Activated CD8-positive, alpha-beta memory T cell treated with anti-CD3 and anti-CD28 coated beads, Interleukin-2, amount 50 U/mL, for 24 hours (primary cell): ENCODE measurements around the gene TTLL10.
"Not testable (repeated sequence)": the region's sequence is repeated elsewhere in the genome, so short reads cannot be mapped to it uniquely, and the experiment has no call there.

Experiments used
- DNase-seq: peaks from one replicate; pipeline ENCODE4 v3.0.0-alpha.2; 2020; ENCODE audit errors: extremely low read depth

The TTLL10 gene

DNA sequence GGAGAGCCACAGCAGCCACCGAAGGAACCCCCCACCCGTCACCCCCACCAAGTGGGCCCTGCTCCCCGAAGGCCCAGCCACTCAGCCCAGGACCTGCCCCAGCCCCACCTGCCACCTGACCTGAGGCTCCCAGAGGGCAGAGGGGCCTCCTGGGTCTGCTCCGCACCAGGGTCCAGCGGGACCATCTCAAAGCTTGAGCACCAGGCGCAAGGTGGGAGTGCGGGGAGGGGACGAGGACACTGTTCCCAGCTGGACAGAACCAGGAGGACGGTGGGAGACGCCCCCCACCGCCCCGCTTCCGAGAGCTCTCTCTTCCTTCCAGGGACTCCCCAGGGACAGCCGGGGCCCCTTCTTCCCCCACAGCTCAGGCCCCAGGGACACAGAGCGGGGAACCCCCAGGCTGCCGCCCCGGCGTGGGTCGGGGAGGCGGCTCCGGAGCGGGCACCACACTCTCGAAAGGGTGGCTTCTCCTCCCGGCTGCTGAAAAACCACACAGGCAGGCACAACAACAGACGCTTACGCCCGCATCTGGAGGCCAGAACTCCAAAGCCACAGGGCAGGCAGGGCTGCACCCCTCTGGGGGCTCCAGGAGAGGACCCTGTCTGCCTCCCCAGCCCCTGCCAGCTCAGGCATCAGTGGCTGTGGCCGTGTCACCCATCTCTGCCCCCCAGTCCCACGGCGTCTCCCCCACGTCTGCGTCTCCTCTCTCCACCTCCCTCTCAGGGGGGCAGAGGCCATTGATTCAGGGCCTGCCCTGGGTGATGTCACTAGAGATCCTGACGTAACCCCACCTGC, 1.9 kb upstream of the TTLL10 start:
- no peak for DNase-seq

DNA sequence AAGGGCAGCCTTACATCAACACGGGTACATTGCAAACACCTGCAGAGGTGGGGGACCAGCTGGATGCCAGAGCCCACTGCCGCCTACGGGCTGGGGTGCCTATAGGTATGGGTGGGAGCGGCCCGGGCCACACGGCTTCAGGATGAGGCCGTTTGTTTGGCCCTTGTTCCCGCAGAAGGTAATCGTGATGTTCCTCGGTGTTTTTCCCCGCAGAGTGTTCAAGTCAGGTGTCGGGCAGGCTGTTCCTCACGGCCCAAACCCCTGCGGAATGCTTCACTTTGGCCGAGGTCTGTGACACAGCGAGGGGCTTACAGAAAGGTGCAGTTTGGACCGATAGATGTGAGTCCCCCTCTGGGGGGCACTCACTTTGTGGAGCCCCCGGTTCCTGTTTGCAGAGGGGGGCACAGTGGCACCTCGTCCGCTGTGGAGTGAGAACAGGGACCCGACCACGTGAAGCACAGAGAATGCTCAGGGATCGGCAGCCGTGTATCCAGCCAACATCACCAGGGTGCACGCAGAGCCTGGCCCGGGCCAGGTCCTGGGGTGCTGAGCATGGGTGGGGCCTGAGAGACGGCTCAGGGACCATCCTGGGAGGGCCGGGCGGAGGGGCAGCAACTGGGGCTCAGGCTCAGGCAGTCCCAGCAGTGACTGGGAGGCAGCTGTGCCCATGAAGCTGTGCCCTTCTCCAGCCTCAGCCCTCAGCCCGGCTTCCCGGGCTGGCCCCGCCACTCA, 453 bp upstream of the TTLL10 start:
- DNase-seq = no peak

DNA sequence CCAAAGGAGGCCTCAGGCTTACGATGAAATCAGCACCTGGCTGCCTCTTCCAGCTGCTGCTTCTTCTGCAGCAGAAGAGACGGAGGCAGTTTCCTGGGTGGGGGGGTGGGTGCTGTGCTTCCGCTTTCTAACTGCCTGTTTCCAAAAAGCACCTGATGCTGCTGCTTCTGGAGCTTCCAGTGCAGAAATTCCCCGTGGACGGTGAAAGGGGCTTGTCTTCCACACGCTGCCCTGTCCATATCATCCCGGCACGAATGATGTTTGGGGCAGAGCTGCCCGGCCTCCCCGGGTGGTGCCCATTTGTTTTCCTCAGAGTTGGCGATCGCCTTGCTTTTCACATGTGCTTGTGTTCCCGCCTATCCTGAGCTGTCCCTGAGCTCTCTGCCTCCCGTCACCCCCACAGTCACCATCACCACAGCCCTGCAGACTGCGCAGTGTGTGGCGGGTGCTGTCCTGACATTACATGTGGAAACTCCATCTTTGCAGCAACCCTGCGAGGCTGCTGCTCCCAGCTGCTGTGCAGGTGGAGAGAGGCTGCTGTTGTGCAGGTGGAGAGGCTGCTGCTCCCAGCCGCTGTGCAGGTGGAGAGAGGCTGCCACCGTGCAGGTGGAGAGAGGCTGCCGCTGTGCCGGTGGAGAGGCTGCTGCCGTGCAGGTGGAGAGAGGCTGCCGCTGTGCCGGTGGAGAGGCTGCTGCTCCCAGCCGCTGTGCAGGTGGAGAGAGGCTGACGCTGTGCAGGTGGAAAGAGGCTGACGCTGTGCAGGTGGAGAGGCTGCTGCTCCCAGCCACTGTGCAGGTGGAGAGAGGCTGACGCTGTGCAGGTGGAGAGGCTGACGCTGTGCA, 1.8 kb downstream of the TTLL10 start:
- no peak for DNase-seq

DNA sequence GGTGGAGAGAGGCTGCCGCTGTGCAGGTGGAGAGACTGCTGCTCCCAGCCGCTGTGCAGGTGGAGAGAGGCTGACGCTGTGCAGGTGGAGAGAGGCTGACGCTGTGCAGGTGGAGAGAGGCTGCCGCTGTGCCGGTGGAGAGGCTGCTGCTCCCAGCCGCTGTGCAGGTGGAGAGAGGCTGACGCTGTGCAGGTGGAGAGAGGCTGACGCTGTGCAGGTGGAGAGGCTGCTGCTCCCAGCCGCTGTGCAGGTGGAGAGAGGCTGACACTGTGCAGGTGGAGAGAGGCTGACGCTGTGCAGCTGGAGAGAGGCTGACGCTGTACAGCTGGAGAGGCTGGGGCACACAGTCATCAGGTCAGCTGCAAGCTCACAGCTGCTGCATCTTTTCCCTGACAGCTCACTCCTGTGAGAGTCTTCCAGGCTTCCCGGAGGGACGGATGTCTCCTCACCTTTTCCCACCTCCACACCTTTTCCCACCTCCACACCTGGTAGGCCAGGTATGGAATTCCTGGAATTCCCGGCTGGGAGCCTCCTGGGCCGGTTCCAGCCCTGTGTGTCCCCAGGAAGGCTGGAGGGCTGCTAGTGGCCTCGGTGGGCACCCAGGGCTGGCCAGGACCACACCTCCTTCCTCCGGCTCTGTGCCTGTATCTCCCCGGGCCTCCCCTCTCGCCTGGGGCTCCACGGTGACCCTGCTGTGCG, 2.5 kb downstream of the TTLL10 start:
- not testable (repeated sequence) for DNase-seq

DNA sequence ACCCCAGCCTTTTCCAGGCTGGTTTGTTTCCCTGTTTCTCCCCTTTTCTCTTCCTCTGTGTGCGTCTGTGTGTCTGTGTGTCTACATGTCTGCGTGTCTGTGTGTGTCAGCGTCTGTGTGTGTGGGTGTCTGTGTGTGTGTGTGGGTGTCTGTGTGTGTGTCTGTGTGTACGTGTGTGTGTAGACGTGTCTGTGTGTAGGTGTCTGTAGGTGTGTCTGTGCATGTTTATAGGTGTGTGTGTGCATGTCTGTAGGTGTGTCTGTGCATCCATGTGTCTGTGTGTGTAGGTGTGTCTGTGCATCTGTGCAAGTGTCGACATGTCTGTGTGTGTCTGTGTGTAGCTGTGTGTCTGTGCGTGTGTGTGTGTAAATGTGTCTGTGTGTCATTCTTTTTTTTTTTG, 3.3 kb downstream of the TTLL10 start:
- no peak for DNase-seq

DNA sequence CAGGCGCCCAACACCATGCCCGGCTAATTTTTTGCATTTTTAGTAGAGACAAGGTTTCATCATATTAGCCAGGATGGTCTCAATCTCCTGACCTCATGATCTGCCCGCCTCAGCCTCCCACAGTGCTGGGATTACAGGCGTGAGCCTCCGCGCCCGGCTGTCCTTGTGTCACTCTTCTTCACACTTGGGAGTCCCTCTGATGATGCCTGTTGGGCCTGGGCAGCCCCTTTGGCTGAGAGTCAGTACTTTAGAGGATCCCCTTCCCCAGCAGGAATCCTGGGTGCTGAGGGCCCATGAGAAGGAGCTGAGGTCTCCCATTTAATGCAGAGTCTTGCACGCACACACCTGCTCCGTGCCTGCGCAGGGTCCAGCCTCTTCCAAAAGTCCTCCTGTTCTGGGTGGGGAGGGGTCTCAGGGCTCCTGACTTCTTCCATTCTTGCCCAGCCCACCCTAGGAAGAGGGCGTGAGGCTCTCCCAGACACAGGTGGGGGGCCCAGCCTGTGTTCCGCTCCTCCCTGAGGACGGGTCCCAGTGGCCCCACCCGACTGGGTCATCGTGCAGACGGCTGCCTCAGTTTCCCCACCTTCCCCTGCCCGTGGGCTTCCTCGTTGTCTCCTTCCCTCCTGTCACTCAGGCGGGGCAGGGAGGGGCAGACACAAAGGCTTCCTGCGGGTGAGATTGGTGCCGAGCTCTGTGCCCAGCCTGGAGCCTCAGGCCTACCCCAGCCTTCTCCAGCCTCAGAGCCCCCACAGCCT, 3.9 kb downstream of the TTLL10 start:
- DNase-seq = no peak

DNA sequence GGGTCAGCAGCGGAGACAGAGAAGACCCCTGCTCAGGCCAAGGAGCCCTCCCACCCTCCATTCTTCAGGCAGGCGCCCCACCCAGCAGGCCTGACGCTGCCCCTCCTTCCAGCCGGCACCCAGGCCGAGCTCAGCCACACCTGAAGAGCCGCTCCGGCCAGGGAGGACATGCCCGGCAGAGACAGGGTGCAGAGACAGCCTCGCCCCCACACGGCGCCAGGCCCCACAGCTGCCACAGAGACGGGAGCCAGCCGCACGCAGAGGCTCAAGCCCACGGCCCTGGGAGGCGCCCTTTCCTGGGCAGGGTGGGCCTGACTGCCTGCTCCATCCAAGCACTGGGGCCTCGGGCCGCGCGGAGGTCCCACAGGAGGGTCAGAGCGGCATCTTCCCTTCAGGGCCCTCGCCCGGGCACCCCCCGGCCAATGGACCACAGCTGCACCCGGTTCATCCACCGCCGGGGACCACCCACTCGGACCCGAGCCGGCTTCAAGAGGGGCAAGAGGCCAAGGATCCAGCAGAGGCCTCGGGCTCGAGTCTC, 5.2 kb downstream of the TTLL10 start:
- no peak for DNase-seq

DNA sequence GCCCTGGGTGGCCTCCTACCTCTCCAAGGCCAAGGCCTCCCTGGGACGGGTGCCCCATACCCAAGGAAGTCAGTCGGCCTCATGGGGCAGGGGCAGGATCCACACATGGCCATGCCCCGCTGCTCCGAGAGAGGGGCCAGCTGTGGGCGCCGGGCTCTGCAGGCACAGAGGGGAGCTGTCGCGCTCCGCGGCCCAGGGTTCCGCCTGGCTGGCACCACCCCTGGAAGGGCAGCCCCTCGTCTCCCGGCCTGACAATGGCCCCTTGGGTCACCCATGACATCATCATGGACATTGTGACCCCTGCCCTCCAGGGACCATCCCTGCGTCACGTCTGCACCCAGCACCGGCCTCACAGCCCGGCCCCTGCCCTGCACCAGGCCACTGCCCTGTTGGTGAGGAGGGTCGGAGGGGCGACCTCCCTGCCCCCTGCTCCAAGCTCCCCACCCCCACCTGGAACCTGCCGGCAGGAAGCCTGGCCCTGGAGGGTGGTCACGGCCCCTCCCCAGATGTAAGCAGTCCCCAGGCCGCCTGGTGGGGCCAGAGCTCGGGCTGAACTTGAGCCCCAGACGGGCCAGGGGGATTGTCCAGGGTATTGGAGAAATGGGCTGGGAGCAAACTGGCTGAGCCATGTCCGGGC, 5.8 kb downstream of the TTLL10 start:
- DNase-seq = no peak

DNA sequence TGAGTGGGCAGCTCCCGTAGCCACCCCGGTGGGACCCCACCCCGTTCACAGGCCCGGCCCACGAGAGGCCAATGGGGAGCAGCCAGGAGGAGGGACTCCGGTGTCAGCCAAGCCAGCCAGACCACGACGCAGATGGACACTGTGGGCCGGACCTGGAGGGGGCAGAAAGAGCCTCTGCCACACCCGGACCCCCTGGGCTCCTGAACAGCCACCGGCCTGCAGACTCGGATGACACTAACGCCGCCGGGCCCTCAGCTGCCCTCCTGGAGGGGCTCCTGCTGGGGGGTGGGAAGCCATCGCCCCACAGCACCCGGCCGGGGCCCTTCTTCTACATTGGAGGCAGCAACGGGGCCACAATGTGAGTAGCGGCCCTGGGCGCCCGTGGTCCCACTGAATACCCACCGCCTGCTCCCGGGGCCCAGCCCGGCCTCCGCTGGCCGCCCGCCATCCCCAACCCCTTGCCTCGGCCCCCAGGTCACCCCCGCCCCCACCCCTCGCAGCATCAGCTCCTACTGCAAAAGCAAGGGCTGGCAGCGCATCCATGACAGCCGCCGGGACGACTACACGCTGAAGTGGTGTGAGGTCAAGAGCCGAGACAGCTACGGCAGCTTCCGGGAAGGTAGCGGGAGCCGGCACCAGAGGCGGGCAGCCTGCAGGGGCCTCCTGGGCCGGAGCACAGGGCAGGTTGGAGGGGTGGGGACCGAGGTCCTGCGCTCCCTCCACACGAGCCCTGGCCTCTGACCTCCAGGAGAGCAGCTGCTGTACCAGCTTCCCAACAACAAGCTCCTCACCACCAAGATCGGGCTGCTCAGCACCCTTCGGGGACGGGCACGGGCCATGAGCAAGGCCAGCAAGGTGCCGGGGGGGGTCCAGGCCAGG, 6.5 kb downstream of the TTLL10 start:
- DNase-seq = no peak

DNA sequence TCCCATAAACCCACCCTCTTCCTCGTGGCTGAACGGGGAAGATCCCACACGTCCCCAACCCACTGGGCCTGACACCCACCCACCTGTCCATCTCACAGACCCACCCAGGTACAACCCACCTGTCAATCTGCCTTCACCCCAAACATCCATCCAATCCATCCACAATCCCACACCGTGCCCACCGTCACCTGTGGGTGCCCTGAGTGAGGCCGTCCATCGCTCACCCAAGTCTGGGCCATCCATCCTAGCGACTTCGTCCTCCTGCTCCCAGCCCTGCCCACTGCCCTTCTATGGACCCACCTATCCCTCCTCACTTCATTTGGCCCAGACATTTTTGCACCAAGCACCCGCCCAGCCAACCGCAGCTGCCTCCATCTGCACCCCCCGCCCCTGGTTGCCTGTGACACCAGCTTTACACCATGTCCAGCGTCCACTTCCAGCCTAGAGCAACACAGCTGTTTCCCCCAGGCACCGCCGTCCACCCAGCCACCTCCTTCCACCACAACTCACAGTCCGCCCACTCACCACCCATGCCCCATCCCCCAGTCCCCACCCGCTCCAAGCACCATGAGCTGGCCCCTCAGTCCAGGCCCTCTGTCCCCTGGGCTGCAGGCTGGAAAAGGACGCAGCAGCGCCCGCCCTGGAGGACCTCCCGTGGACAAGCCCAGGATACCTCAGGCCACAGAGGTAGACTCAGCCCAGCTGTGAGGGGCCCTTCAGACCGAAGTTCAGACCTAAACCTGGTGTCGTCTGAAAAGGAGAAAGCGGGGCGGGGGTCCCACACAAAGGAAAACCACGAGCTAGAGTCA, 7.7 kb downstream of the TTLL10 start:
- no peak for DNase-seq

DNA sequence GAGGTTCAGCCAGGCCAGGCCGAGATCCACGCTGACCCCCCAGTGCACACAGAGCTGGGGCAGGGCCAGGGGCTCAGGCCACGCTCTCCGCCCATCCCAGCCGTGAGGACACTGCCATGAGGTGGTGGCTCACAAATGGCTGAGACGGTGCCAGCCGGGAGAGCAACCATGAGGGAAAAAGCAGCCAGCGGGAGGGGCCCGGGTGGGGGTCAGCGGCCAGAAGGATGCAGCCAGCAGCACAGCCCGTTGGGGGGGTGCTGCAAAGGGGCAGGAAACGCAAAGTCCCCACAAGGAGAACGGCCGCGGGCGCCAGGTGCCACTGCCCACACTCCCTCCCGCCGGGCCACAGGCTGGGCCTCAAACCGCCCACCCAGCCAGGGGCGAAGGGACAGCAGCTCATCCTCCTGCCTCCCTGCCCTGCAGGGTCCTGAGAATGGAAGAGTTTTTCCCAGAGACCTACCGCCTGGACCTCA, 8.3 kb downstream of the TTLL10 start:
- DNase-seq = no peak

DNA sequence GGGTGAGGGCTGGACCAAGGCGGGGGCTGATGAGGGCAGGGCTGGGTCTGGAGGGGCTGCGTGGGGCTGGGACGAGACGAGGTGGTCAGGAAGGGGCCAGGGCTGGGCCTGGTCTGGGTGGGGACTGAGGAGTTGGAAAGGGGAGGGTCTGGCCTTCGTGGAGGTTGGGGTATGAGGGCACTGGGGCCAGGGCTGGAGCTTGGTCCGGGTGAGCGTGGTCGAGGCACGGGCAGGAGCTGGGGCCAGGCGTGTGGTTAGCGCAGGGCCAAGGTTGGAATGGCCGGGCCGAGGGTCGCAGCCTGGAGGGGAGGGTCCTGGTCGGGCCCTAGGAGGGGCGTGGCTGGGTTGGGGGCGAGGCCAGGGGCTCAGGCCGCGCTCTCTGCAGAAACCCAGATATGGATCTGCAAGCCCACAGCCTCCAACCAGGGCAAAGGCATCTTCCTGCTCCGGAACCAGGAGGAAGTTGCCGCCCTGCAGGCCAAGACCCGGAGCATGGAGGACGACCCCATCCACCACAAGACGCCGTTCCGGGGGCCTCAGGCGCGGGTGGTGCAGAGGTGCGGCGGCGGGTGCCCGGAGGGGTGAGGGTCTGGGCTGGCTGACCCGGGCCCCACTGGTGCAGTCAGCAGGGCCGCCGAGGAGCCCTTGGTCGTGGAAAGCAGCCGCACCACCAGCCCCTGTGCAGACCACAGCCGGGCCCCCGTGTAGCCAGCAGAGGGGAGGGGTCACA, 9.0 kb downstream of the TTLL10 start:
- DNase-seq = no peak

DNA sequence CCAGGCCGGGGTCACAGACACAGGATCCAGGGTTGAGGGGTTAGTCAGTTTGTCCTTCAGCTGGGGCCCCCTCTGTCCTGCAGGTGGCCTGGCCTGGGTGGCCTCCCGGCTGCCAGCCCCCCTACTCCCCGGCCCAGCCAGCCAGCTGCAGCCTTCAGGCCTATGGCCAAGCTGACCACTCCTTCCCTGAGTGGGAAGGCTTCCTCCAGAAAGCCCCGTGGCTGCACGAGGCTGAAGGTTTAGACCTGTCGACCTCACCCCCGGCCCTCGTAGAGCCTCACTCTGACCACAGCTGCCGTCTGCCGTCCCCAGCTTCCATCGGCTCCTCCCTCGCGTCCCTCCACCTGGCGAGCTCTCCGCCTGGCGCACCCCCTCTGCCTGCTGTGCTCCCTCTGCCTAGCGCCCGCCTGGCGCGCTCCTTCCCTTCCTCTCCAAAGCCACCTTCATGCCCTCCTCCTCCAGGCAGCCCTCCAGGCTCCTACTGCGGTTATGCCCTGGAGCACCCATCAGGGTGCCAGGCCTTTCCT, 9.6 kb downstream of the TTLL10 start:
- no peak for DNase-seq

DNA sequence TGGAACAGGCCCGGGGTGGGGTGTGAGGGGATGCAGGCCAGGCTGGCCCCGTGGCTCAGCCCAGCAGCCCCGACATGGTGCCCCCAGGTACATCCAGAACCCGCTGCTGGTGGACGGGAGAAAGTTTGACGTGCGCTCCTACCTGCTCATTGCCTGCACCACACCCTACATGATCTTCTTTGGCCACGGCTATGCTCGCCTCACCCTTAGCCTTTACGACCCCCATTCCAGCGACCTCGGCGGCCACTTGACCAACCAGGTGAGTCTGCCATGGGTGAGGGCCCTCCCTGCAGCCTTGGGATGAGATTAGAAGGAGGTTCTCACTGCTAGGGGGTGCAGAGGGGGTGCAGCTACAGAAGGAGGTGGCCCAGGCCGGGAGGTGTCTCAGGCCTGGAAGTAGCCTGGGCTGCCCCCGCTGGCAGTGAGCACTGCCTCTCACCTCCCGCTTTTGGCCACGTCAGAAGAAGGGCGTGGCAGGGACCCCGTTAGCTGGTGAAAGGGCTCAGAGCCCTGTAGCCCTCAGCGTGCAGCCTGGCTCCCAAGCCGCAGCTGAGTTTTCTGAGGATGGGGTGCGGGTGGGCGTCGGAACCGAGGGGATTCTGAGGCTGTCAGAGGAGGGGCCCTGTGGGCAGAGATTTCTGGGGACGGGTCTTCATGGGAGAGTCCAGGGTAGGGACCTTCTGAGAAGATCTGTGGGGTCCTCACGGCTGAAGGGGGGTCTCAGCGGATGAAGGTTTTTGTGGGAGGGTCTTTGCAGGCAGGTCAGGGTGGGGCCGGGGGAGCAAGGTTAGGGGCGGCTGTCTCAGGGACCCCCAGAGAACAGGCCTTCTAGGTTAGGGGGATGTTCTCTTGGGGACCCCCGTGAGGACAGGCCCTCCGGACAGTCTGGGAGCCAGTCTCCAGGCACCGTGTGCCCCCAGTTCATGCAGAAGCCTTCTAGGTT, 10.4 kb downstream of the TTLL10 start:
- DNase-seq = no peak

DNA sequence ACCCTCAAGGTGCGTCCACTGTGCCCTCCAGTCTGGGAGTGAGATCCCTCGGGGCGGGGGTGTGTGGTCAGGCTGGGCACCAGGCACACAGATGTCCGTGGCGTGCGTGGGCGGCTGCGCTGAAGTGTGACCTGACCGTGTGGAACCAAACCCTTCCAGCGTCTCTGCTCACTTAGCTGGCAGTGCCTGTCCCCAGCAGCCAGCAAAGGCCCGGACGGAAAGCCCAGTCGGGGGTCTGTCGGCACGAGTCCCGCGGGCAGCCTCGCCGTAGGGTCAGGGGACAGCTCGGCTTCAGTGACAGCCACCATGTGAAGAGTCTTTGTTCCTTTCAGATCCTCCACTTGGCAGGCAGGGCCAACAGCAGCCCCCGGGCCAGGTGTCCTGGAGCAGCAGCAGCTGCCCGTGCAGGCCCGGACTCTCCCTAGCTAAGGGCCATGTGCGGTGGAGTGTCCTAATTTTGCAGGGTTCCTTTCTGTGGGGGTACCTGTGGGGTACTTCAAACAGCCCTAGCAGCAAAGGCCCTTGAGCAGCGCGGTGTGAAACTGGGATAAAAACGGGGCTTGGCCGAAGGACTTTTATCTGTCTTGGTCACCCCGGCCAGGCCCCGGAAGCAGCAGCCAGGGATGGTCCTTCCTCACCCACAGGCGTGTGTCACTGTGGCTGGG, 11.6 kb downstream of the TTLL10 start:
- no peak for DNase-seq

DNA sequence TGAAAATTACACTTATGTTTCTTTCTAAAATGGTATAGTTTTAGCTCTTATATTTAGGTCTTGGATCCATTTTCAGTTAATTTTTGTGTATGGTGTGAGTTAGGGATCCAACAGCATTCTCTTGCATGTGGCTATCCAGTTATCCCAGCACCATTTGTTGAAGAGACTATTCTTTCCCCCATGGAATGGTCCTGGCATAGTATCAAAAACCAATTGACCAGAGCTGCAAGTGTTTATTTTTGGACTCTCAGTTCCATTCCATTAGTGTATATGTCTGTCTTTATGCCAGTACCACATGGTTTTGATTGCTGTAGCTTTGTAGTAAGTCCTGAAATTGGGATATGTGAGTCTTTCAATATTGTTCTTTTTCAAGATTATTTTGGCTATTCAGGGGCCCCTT, 14.3 kb downstream of the TTLL10 start:
- no peak for DNase-seq
